Prostate gland (tissue), 2 donors: ENCODE results near the gene TSC22D4. TPM values are rescaled to one million over a fixed set of nuclear protein-coding genes. Genes with fewer than 3 reads are reported as not detected.

ENCODE experiments used
- DNase-seq: peaks from one replicate; pipeline ENCODE4 v3.0.0-alpha.2; 2019; ENCODE audit warnings: low spot score
- H3K27ac ChIP-seq, 2 donors: fragments of 200-600 bp; sonication (generic); 2 replicates each; pipeline ENCODE4 v1.5.1; 2017 to 2019
- H3K27me3 ChIP-seq: fragments of 200-600 bp; sonication (generic); replicated peaks from 2 replicates; pipeline ENCODE4 v1.5.1; 2019; ENCODE audit not compliant: insufficient read depth
- H3K36me3 ChIP-seq, 2 donors: fragments of 200-600 bp; sonication (generic); 1 replicate in 1 of 2; 2 replicates in 1 of 2; pipeline versions ENCODE4 v1.5.1 to v1.8.1; 2017 to 2019
- H3K4me1 ChIP-seq: fragments of 200-600 bp; sonication (generic); replicated peaks from 2 replicates; pipeline ENCODE4 v1.5.1; 2019
- H3K4me3 ChIP-seq, 2 donors: fragments of 200-600 bp; sonication (generic); 2 replicates each; pipeline ENCODE4 v1.5.1; 2017 to 2019
- H3K9me3 ChIP-seq: fragments of 200-600 bp; sonication (generic); 2 replicates; pipeline ENCODE4 v1.5.1; 2017
- CTCF ChIP-seq, 4 experiments: fragments of 200-600 bp in 2 of 4; fragments of 450-650 bp in 2 of 4; sonication (generic) in 2 of 4; IDR thresholded peaks; 1 replicate in 3 of 4; 2 replicates in 1 of 4; pipeline ENCODE4 v1.5.1; 2016 to 2019; ENCODE audit warnings: antibody characterized with exemption in 4 of 4, mild to moderate bottlenecking in 2 of 4, moderate library complexity in 2 of 4
- POLR2A ChIP-seq: fragments of 450-650 bp; IDR thresholded peaks from one replicate; pipeline ENCODE4 v1.6.1; 2016; ENCODE audit warnings: antibody characterized with exemption, mild to moderate bottlenecking
- POLR2AphosphoS5 ChIP-seq: sonication (generic); formaldehyde crosslinking; IDR thresholded peaks from one replicate; pipeline ENCODE4 v1.6.1; 2017; ENCODE audit warnings: antibody characterized with exemption
- WGBS: methylation state at CpG from one replicate; pipeline ENCODE4 v1.1.5; 2018; 5-methylcytosine and 5-hydroxymethylcytosine counted together
- intact Hi-C: fragments of 100-400 bp; cut with DNase I; formaldehyde crosslinking; loops from one replicate; pipeline ENCODE4 v1.14.2; 2022
- total RNA-seq, 2 donors: library from RNA; depleted of rRNA; stranded (reverse); fragments of >200 nt; gene quantifications; one replicate each; pipeline ENCODE4 v1.1.0, GENCODE V29; 2016

TSC22D4 gene
- total RNA-seq, 2 donors from 2014 or later, result 77.6 to 152 TPM

DNA sequence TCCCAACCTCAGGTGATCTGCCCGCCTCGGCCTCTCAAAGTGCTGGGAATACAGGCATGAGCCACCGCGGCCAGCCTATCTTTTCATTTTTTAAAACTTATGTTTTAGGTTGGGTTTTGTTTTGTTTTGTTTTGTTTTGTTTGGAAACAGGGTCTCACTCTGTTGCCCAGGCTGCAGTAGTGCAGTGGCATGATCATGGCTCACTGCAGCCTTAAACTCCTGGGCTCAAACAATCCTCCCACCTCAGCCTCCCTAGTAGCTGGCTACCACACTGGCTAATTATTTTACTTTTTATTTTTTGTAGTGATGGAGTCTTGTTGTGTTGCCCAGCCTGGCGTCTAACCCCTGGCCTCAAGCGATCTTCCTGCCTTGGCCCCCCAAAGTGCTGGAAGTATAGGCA lies 40.6 kb upstream of the TSC22D4 start:
- DNase-seq, result no peak
- no peaks in the 10 kb centered on the region for H3K27me3 ChIP-seq
- no peak overlapping the region for H3K4me3 ChIP-seq
- no peaks in the 10 kb centered on the region for H3K4me1 ChIP-seq
- 93% methylated on average over 6 of the region's 6 CpGs for WGBS
- no peak for TF ChIP-seq POLR2AphosphoS5
- intact Hi-C loops, result no loop called here
- no peaks in the 10 kb centered on the region for H3K9me3 ChIP-seq
- H3K36me3 ChIP-seq, result no peaks in the 10 kb centered on the region
- no peak overlapping the region for H3K27ac ChIP-seq

DNA sequence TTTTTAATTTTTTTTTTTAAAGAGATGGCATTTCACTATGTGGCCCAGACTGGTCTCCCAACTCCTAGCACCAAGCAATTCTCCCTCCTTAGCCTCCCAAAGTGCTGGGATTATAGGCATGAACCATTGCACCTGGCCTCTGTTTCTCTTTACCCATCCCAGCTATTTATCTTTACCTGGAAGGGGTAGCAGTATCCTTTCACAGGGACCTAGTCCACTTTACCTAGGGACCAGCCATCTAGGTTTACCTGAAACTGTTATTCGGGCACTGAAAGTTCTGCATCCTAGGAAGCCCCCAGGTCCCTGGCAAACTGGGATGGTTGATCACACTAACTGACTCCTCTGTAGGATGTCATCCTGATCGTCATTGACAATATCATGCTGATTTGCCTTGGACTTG lies 38.3 kb upstream of the TSC22D4 start:
- Histone ChIP-seq H3K27me3 (no peaks in the 10 kb centered on the region), H3K36me3 (no peaks in the 10 kb centered on the region), H3K4me3 (no peak overlapping the region), H3K27ac (no peak overlapping the region), H3K9me3 (no peaks in the 10 kb centered on the region), H3K4me1 (no peaks in the 10 kb centered on the region)
- 89% methylated on average over 2 of the region's 2 CpGs for WGBS
- DNase-seq, result no peak
- intact Hi-C loops, result no loop called here
- TF ChIP-seq CTCF (IDR thresholded peaks at IDR 0.05), result no peak
- TF ChIP-seq POLR2A, result no peak
- TF ChIP-seq POLR2AphosphoS5, result no peak

DNA sequence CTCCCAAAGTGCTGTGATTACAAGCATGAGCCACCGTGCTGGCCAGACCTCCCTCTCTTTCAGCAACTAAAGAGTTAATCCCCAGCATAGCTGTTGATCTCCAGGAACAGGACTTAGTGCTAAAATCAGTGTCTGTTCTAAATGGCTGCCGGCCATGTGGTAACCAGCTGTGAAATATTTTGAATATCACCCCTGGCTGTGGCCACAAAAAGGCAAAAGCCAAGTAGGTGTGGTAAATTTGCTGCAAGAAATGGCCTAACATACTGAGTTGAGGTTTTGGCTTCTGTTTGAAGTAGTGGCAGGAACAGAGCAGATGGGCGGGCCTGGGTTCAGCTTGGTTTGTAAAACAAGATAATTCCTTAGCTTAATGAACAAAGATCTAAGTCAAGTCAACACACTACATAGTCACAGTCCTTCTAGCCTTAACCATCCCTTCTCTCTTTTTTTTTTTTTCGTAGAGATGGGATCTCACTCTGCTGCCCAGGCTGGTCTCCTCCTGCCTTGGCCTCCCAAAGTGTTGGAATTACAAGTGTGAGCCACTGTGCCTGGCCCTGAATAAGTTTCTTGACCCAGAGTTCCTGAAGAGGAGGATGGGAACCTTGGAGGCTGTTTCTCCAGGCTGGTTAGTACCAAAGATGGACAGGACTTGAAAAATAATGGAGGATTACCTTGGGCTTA lies 37.3 kb upstream of the TSC22D4 start:
- Histone ChIP-seq H3K9me3 (no peaks in the 10 kb centered on the region), H3K4me3 (no peak overlapping the region), H3K27ac (no peak overlapping the region), H3K4me1 (no peaks in the 10 kb centered on the region), H3K27me3 (no peaks in the 10 kb centered on the region), H3K36me3 (no peaks in the 10 kb centered on the region)
- DNase-seq, result no peak
- TF ChIP-seq CTCF (IDR thresholded peaks at IDR 0.05) (no peak), POLR2AphosphoS5 (no peak), POLR2A (no peak)
- intact Hi-C loops, result no loop called here
- 45% methylated on average over 4 of the region's 4 CpGs for WGBS

- H3K4me1 ChIP-seq, result no peaks in the 10 kb centered on the region
- no peak overlapping the region for H3K4me3 ChIP-seq
- H3K36me3 ChIP-seq, result no peaks in the 10 kb centered on the region
- 32% methylated on average over 2 of the region's 2 CpGs for WGBS
- no peaks in the 10 kb centered on the region for H3K27me3 ChIP-seq
- TF ChIP-seq CTCF (IDR thresholded peaks at IDR 0.05) (no peak), POLR2AphosphoS5 (no peak), POLR2A (no peak)
- H3K27ac ChIP-seq, result no peak overlapping the region
- no peak for DNase-seq
- intact Hi-C loops, result no loop called here
- H3K9me3 ChIP-seq, result no peaks in the 10 kb centered on the region
Measured at GRCh38 chr7:100515072-100515532, 36.1 kb upstream of the TSC22D4 start.

GRCh38 chr7:100513212-100513810 lies 34.3 kb upstream of the TSC22D4 start:
- intact Hi-C loops, result no loop called here
- TF ChIP-seq POLR2AphosphoS5, result no peak
- TF ChIP-seq CTCF (IDR thresholded peaks at IDR 0.05), result no peak
- no peak for TF ChIP-seq POLR2A
- WGBS, result 88% methylated on average over 9 of the region's 9 CpGs

More at GRCh38 chr7:100513212-100513810, 34.3 kb upstream of the TSC22D4 start:
- Histone ChIP-seq H3K9me3 (no peaks in the 10 kb centered on the region), H3K27ac (no peak overlapping the region), H3K4me3 (no peak overlapping the region), H3K27me3 (no peaks in the 10 kb centered on the region), H3K4me1 (no peaks in the 10 kb centered on the region), H3K36me3 (no peaks in the 10 kb centered on the region)
- DNase-seq, result no peak
